ENCODE data around the gene CDKN1B. TPM values are rescaled to one million over a fixed set of nuclear protein-coding genes. Genes with fewer than 3 reads are reported as not detected.

The CDKN1B gene
- total and polyA plus RNA-seq, 2 experiments from 2014 or later = 3.4 to 24.4 TPM

- H3K9me3 ChIP-seq (ENCODE audit: low read depth) = no peaks in the 10 kb centered on the region
- peaks cover 23% of the 10 kb centered on the region for H3F3A ChIP-seq (ENCODE audit: insufficient read depth)
- peaks cover 4% of the 10 kb centered on the region; the same call in 1 of the 2 replicates for H3K36me3 ChIP-seq (ENCODE audit: low read depth)
- peak overlapping the region; percentile 66 for H3K4me3 ChIP-seq
- TF ChIP-seq EZH2 (IDR thresholded peaks at IDR 0.05; ENCODE audit: insufficient read depth, poor library complexity, severe bottlenecking) = no peak
- no peak for TF ChIP-seq EZH2phosphoT487 (IDR thresholded peaks at IDR 0.05; ENCODE audit: insufficient read depth, low read depth)
- H3K4me1 ChIP-seq (ENCODE audit: insufficient read depth) = peaks cover 25% of the 10 kb centered on the region
- H3K9ac ChIP-seq = peak overlapping the region; percentile 61
- peak overlapping the region; percentile 94 for H2AFZ ChIP-seq
- WGBS, 2 experiments (ENCODE audit: low coverage in 1 of 2, low lambda C conversion rate in 2 of 2, missing lambda C conversion rate in 2 of 2) = 6% methylated on average over 23 of the region's 23 CpGs
- H3K9me2 ChIP-seq (ENCODE audit: insufficient read depth) = no peaks in the 10 kb centered on the region
- peak; percentile 64 for DNase-seq
- no peaks in the 10 kb centered on the region for H3K27me3 ChIP-seq (replicated peaks; ENCODE audit: insufficient read depth)
- H3K27ac ChIP-seq = peak overlapping the region; percentile 12; the same call in 1 of the 2 replicates
- no peaks in the 10 kb centered on the region for H4K20me1 ChIP-seq (ENCODE audit: insufficient read depth)
- peak overlapping the region; percentile 75 for H3K4me2 ChIP-seq (ENCODE audit: unreplicated experiment)
- in situ Hi-C loops (cut with MboI) = loop anchor here (25.0 kb wide), 2 partner anchors 627 to 1127 kb away; no protein-coding TSS in a partner anchor
- H3K79me2 ChIP-seq (ENCODE audit: insufficient read depth) = peaks cover 22% of the 10 kb centered on the region
Observed at GRCh38 chr12:12714276-12715021, 2.7 kb upstream of the CDKN1B start.

- peaks cover 32% of the 10 kb centered on the region for H3K4me1 ChIP-seq (ENCODE audit: insufficient read depth)
- H3F3A ChIP-seq (ENCODE audit: insufficient read depth) = peaks cover 29% of the 10 kb centered on the region
- H2AFZ ChIP-seq = peak overlapping the region; percentile 94
- no peaks in the 10 kb centered on the region for H3K9me3 ChIP-seq (ENCODE audit: low read depth)
- TF ChIP-seq EZH2phosphoT487 (IDR thresholded peaks at IDR 0.05; ENCODE audit: insufficient read depth, low read depth) (no peak), EZH2 (IDR thresholded peaks at IDR 0.05; ENCODE audit: insufficient read depth, poor library complexity, severe bottlenecking) (no peak)
- DNase-seq = no peak
- H3K9me2 ChIP-seq (ENCODE audit: insufficient read depth) = no peaks in the 10 kb centered on the region
- peak overlapping the region; percentile 97; the same call in 1 of the 2 replicates for H3K9ac ChIP-seq
- H3K79me2 ChIP-seq (ENCODE audit: insufficient read depth) = peaks cover 28% of the 10 kb centered on the region
- in situ Hi-C loops (cut with MboI) = loop anchor here (25.0 kb wide), 2 partner anchors 628 to 1128 kb away; no protein-coding TSS in a partner anchor
- no peaks in the 10 kb centered on the region for H4K20me1 ChIP-seq (ENCODE audit: insufficient read depth)
- peak overlapping the region; percentile 75 for H3K4me2 ChIP-seq (ENCODE audit: unreplicated experiment)
- H3K4me3 ChIP-seq = peak overlapping the region; percentile 66; the same call in 1 of the 2 replicates
- H3K27ac ChIP-seq = 0 out of 2 replicates have a peak overlapping the region, but pooled peaks have one; percentile 94
- no peaks in the 10 kb centered on the region for H3K27me3 ChIP-seq (replicated peaks; ENCODE audit: insufficient read depth)
- peaks cover 11% of the 10 kb centered on the region; the same call in 1 of the 2 replicates for H3K36me3 ChIP-seq (ENCODE audit: low read depth)
Observed at GRCh38 chr12:12715128-12715458, 2.1 kb upstream of the CDKN1B start.

DNA sequence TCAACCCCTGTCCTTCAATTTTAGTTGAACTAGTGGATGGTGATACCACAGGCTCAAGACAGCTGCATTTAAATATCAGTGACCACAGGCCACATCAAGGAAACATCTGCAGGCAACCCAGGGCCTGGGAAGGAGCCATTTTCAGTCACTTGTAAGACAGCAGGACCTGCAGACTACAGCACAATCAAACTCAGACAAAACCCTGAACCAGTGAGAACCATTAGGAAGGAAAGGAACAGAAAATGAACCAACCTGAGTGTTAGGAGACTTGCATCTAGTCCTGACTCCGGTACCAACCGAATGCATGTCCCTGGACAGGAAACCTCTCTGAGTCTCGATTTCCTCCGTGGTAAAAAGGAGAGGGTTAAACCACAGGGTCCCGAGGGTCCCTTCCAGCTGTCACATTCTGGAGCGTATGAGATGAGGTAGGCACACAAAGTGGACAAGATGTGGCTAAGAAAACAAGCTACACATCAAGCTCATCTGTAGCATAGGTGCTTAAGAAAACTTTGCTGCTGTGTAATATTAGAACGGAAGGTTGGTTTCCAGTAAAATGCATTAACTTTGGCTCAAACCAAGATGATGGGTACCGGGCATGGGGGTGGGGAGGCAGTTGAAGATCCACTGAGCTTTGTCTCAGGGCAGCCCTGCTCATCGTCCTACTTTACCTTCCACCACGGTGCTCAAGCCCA, 1.6 kb upstream of the CDKN1B start:
- peak overlapping the region; percentile 94 for H2AFZ ChIP-seq
- peaks cover 33% of the 10 kb centered on the region for H3K79me2 ChIP-seq (ENCODE audit: insufficient read depth)
- no peaks in the 10 kb centered on the region for H3K9me3 ChIP-seq (ENCODE audit: low read depth)
- H3K36me3 ChIP-seq (ENCODE audit: low read depth) = peaks cover 16% of the 10 kb centered on the region; the same call in 1 of the 2 replicates
- peak overlapping the region; percentile 94 for H3K27ac ChIP-seq
- H3K27me3 ChIP-seq (replicated peaks; ENCODE audit: insufficient read depth) = no peaks in the 10 kb centered on the region
- H3F3A ChIP-seq (ENCODE audit: insufficient read depth) = peaks cover 34% of the 10 kb centered on the region
- in situ Hi-C loops (cut with MboI) = loop anchor here (25.0 kb wide), 2 partner anchors 628 to 1128 kb away; no protein-coding TSS in a partner anchor
- no peaks in the 10 kb centered on the region for H4K20me1 ChIP-seq (ENCODE audit: insufficient read depth)
- H3K4me2 ChIP-seq (ENCODE audit: unreplicated experiment) = peak overlapping the region; percentile 92
- no peaks in the 10 kb centered on the region for H3K9me2 ChIP-seq (ENCODE audit: insufficient read depth)
- peak overlapping the region; percentile 97 for H3K9ac ChIP-seq
- 51 to 53% methylated on average over 10 of the region's 10 CpGs for WGBS, 2 experiments (ENCODE audit: low coverage in 1 of 2, low lambda C conversion rate in 2 of 2, missing lambda C conversion rate in 2 of 2)
- H3K4me1 ChIP-seq (ENCODE audit: insufficient read depth) = peaks cover 37% of the 10 kb centered on the region
- no peak for TF ChIP-seq EZH2 (IDR thresholded peaks at IDR 0.05; ENCODE audit: insufficient read depth, poor library complexity, severe bottlenecking)
- TF ChIP-seq EZH2phosphoT487 (IDR thresholded peaks at IDR 0.05; ENCODE audit: insufficient read depth, low read depth) = no peak
- peak; percentile 28 for DNase-seq
- peak overlapping the region; percentile 90 for H3K4me3 ChIP-seq

DNA sequence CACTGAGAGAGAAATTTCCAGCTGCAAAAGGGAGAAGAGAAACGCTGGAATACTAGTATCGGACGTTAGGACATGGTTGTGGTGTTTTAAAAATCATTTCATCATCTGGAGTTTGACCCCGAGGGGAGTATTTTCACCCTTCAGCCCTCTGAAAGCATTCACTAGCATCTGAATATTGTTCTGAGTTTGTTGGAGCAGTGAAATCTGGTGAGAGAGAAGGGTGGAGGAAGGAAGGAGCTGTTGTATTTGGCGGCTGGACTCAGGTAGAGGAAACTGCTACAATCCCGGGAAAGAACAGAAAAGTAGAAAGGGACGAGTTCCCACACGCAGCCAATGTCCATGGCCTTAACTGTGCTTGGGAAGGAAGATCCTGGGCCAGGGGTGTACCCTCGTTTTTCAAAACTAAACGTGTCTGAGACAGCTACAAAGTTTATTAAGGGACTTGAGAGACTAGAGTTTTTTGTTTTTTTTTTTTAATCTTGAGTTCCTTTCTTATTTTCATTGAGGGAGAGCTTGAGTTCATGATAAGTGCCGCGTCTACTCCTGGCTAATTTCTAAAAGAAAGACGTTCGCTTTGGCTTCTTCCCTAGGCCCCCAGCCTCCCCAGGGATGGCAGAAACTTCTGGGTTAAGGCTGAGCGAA, 896 bp upstream of the CDKN1B start:
- Histone ChIP-seq H3K9me3 (ENCODE audit: low read depth) (no peaks in the 10 kb centered on the region), H3K4me3 (peak overlapping the region; percentile 90), H2AFZ (peak overlapping the region; percentile 94), H4K20me1 (ENCODE audit: insufficient read depth) (no peaks in the 10 kb centered on the region), H3K36me3 (ENCODE audit: low read depth) (peaks cover 20% of the 10 kb centered on the region; the same call in 1 of the 2 replicates), H3K4me1 (ENCODE audit: insufficient read depth) (peaks cover 42% of the 10 kb centered on the region), H3K27ac (peak overlapping the region; percentile 94), H3K27me3 (replicated peaks; ENCODE audit: insufficient read depth) (no peaks in the 10 kb centered on the region), H3K4me2 (ENCODE audit: unreplicated experiment) (peak overlapping the region; percentile 92), H3K79me2 (ENCODE audit: insufficient read depth) (peaks cover 40% of the 10 kb centered on the region), H3K9ac (peak overlapping the region; percentile 97), H3F3A (ENCODE audit: insufficient read depth) (peaks cover 38% of the 10 kb centered on the region), H3K9me2 (ENCODE audit: insufficient read depth) (no peaks in the 10 kb centered on the region)
- no peak for TF ChIP-seq EZH2phosphoT487 (IDR thresholded peaks at IDR 0.05; ENCODE audit: insufficient read depth, low read depth)
- TF ChIP-seq EZH2 (IDR thresholded peaks at IDR 0.05; ENCODE audit: insufficient read depth, poor library complexity, severe bottlenecking) = no peak
- in situ Hi-C loops (cut with MboI) = loop anchor here (25.0 kb wide), 2 partner anchors 629 to 1129 kb away; no protein-coding TSS in a partner anchor
- DNase-seq = peak; percentile 58
- 8 to 13% methylated on average over 15 of the region's 15 CpGs for WGBS, 2 experiments (ENCODE audit: low coverage in 1 of 2, low lambda C conversion rate in 2 of 2, missing lambda C conversion rate in 2 of 2)

All from GM23248 (cell line).